Measurements from ENCODE around the gene UBLCP1. TPM values are rescaled to one million over a fixed set of nuclear protein-coding genes. Genes with fewer than 3 reads are reported as not detected.
A peak's percentile ranks its signal among the peaks of the same experiment; 100 is the strongest.

UBLCP1 gene
- total and polyA plus RNA-seq, 2 donors from 2014 or later: 17.1 to 25.1 TPM

DNA sequence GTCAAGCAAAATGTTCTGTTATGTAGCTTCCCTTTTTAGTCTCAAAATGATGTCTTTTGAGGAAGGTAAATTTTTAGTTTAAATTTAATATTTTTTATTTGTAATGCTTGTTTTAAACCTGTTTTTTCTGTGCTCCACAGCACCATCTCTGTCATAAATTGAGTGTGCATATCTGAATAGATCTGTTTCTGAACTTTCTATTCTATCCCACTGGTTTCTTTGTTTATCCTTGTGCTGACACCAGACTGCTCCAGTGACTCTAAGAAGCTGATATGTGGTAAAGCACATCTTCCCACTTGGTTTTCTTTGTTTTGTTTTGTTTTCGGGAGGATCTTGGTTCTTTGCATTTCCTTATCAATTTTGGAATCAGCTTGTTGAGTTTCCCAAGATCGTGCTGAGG is 46.6 kb upstream of the UBLCP1 start:
- Histone ChIP-seq H3K4me3 (ENCODE audit: low read length in 3 of 3) (no peak overlapping the region), H3K27me3 (ENCODE audit: control insufficient read depth, insufficient read depth, low read length) (no peaks in the 10 kb centered on the region), H3K36me3 (ENCODE audit: control insufficient read depth in 2 of 3, insufficient read depth in 3 of 3, low read length in 3 of 3) (no peaks in the 10 kb centered on the region), H3K9me3 (ENCODE audit: control insufficient read depth in 2 of 3, insufficient read depth in 1 of 3, low read length in 3 of 3) (no peaks in the 10 kb centered on the region), H3K9ac (ENCODE audit: low read length in 3 of 3) (no peak overlapping the region), H3K4me1 (ENCODE audit: control insufficient read depth in 2 of 3, insufficient read depth in 2 of 3, low read depth in 1 of 3, low read length in 3 of 3) (peaks cover 4 to 6% (median 5%) of the 10 kb centered on the region in 3 donors), H3K27ac (ENCODE audit: low read depth in 2 of 2, low read length in 2 of 2) (no peak overlapping the region)
- no peak for DNase-seq
- intact Hi-C loops (cut with DNase I): no loop called here
- TF ChIP-seq, protein P1, sequence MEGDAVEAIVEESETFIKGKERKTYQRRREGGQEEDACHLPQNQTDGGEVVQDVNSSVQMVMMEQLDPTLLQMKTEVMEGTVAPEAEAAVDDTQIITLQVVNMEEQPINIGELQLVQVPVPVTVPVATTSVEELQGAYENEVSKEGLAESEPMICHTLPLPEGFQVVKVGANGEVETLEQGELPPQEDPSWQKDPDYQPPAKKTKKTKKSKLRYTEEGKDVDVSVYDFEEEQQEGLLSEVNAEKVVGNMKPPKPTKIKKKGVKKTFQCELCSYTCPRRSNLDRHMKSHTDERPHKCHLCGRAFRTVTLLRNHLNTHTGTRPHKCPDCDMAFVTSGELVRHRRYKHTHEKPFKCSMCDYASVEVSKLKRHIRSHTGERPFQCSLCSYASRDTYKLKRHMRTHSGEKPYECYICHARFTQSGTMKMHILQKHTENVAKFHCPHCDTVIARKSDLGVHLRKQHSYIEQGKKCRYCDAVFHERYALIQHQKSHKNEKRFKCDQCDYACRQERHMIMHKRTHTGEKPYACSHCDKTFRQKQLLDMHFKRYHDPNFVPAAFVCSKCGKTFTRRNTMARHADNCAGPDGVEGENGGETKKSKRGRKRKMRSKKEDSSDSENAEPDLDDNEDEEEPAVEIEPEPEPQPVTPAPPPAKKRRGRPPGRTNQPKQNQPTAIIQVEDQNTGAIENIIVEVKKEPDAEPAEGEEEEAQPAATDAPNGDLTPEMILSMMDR (IDR thresholded peaks at IDR 0.05; ENCODE audit: borderline replicate concordance, extremely low read depth, insufficient read depth): no peak
- no peak for FAIRE-seq

DNA sequence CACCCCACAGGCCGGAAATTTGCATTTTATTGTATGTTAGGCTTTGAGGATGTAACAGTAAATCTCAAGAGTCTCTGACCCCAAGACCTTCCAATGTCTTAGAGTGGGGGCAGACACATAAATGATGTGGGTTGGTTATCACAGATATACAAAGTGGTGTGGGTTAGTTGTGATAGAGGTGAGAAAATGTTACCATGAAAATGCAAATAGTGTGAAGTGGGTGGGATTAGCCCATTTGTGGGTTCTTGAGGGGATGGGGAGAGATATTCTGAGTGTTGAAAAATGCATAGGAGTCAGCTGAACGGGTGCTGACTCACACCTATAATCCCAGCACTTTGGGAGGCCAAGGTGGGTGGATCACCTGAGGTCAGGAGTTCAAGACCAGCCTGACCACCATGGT is 45.9 kb upstream of the UBLCP1 start:
- no peak overlapping the region for H3K4me3 ChIP-seq (ENCODE audit: low read length in 3 of 3)
- no peaks in the 10 kb centered on the region for H3K36me3 ChIP-seq (ENCODE audit: control insufficient read depth in 2 of 3, insufficient read depth in 3 of 3, low read length in 3 of 3)
- no peak for FAIRE-seq
- intact Hi-C loops (cut with DNase I): no loop called here
- no peaks in the 10 kb centered on the region for H3K9me3 ChIP-seq (ENCODE audit: control insufficient read depth in 2 of 3, insufficient read depth in 1 of 3, low read length in 3 of 3)
- TF ChIP-seq, protein P1 (IDR thresholded peaks at IDR 0.05; ENCODE audit: borderline replicate concordance, extremely low read depth, insufficient read depth): no peak
- no peak overlapping the region for H3K9ac ChIP-seq (ENCODE audit: low read length in 3 of 3)
- H3K27ac ChIP-seq (ENCODE audit: low read depth in 2 of 2, low read length in 2 of 2): no peak overlapping the region
- no peak for DNase-seq
- no peaks in the 10 kb centered on the region for H3K27me3 ChIP-seq (ENCODE audit: control insufficient read depth, insufficient read depth, low read length)
- peaks cover 4 to 6% (median 5%) of the 10 kb centered on the region in 3 donors for H3K4me1 ChIP-seq (ENCODE audit: control insufficient read depth in 2 of 3, insufficient read depth in 2 of 3, low read depth in 1 of 3, low read length in 3 of 3)

DNA sequence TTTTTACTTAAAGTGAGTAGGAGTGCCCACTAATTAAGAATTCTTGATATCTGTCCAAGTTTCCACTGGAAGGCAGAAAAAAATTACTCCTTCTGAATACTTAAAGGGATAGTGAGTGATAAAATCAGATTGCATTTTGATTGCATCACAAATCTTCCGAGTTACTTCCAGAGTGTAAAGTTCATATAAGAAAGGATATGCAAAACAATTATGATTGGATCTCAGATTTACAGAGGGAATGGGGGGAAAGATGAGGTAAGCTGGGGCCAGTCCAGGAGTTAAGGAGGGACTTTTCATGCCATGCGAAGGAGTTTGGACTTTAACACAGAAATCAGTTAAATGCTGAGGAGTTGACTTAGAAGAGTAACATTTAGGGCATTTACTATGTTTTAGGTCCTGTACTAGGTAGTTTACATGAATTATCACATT is 44.5 kb upstream of the UBLCP1 start:
- no peak for FAIRE-seq

More for the DNA sequence above, 44.5 kb upstream of the UBLCP1 start:
- H3K4me3 ChIP-seq (ENCODE audit: low read length in 3 of 3): no peak overlapping the region
- H3K9me3 ChIP-seq (ENCODE audit: control insufficient read depth in 2 of 3, insufficient read depth in 1 of 3, low read length in 3 of 3): no peaks in the 10 kb centered on the region
- intact Hi-C loops (cut with DNase I): no loop called here
- H3K9ac ChIP-seq (ENCODE audit: low read length in 3 of 3): no peak overlapping the region
- TF ChIP-seq, protein P1 (IDR thresholded peaks at IDR 0.05; ENCODE audit: borderline replicate concordance, extremely low read depth, insufficient read depth): no peak
- H3K27ac ChIP-seq (ENCODE audit: low read depth in 2 of 2, low read length in 2 of 2): no peak overlapping the region
- H3K4me1 ChIP-seq (ENCODE audit: control insufficient read depth in 2 of 3, insufficient read depth in 2 of 3, low read depth in 1 of 3, low read length in 3 of 3): peaks cover 4 to 6% (median 5%) of the 10 kb centered on the region in 3 donors
- peak in 1 of 5 donors; percentile 23 for DNase-seq
- H3K36me3 ChIP-seq (ENCODE audit: control insufficient read depth in 2 of 3, insufficient read depth in 3 of 3, low read length in 3 of 3): no peaks in the 10 kb centered on the region
- H3K27me3 ChIP-seq (ENCODE audit: control insufficient read depth, insufficient read depth, low read length): no peaks in the 10 kb centered on the region
